WI38 (cell line): ENCODE measurements around the gene NRP1.

Experiments used
- H3K4me3 ChIP-seq: 2 replicates; pipeline ENCODE4 v1.5.1; 2011; ENCODE audit warnings: low read depth, mild to moderate bottlenecking, control low read depth, low read length
- CTCF ChIP-seq: IDR thresholded peaks from 2 replicates; pipeline ENCODE4 v1.5.1; 2012; ENCODE audit warnings: low read depth, mild to moderate bottlenecking, control low read depth, low read length

The NRP1 gene

GRCh38 chr10:33245343-33245742, 89.1 kb downstream of the NRP1 start:
- no peak for TF ChIP-seq CTCF
- no peak overlapping the region for H3K4me3 ChIP-seq

DNA sequence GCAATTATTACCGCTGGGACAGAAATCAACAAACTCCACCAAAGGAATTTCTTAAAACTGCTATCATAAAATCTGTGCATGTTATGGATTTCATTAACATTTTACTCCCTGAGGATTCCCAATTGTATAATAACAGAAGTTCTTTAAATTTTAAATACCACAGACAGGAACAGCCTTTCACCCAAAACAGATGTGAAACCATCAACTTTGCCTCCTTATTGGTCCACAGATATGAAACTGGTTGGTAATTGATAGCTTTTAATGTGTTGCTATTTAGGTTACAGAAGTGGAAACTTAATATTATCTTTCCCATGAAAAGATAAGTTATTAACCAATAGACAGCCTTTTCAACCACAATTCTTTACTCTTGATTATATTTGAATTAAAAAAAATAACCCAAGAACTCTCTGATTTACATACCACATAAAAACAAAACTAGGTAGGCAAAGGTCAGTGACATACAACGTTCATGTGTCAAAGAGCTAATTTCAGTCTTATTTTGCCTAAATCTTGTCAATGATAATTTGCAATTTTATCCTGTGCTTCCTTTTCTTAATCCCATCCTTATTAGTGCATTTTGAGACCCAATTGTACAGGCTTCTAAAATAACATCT, 90.0 kb downstream of the NRP1 start:
- TF ChIP-seq CTCF = no peak
- no peak overlapping the region for H3K4me3 ChIP-seq

GRCh38 chr10:33243703-33244102, 90.8 kb downstream of the NRP1 start:
- no peak overlapping the region for H3K4me3 ChIP-seq
- TF ChIP-seq CTCF = no peak

DNA sequence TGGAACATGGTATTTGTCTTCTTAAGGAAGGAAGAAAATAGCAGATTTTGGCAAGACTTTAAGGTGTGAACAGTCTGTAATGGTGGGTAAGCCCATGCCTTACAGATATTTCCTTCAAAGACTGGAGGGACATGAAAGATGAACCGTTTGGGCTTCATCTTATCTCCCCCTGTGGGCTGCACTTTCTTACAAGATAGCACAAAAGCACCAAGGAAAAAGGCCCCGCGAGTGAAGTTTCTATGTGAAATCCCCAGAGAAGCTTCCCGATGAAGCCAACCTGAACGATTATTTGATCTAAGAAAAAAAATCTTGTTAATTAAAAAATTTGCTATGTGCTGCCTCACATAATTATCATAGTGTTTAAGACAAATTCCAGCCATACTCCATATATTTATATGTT, 91.5 kb downstream of the NRP1 start:
- H3K4me3 ChIP-seq = no peak overlapping the region
- no peak for TF ChIP-seq CTCF

DNA sequence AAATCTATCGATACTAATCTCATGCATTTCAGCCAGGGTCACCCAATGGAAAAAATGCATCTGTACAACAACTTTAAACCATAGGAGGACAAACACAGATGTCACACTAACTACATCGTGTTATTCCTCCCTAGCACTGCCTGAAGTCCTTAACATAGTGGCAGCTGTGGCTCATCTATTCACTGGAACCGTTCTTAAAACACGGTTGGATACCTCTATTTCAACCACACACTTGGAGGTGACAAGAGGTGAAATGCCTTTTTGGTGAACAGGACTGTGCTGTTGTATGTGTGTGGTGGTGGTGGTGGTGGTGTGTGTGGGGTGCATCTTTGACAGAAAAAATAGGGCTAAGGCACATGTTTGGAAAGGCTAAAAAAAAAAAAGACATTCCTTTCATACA, 93.1 kb downstream of the NRP1 start:
- TF ChIP-seq CTCF = no peak
- H3K4me3 ChIP-seq = no peak overlapping the region

- H3K4me3 ChIP-seq = no peak overlapping the region
- no peak for TF ChIP-seq CTCF
These were observed 93.5 kb downstream of the NRP1 start for GRCh38 chr10:33240931-33241330.

DNA sequence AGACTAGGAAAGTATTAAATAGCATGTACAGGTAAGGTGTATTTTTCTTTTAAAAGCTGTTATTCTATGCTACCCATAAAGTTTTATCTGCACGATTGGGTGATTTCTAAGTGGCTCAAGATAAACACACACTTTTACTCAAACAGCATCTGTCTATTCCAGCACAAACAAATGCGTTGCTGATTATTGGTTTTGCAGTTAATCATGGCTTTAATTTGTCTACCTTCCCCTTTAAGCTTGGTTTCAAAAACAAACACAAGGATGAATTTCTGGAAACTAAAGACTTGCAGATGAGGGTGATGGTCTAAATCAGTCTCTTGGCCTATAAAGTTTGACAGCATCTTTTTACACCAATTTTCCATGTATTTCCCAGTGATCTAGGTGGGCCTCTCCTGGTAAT, 94.2 kb downstream of the NRP1 start:
- TF ChIP-seq CTCF = no peak
- no peak overlapping the region for H3K4me3 ChIP-seq
